Gastroesophageal sphincter (tissue), 4 donors: ENCODE data around the gene USP5. TPM values are rescaled to one million over a fixed set of nuclear protein-coding genes. Genes with fewer than 3 reads are reported as not detected.
"Not testable (repeated sequence)": the region's sequence is repeated elsewhere in the genome, so short reads cannot be mapped to it uniquely, and the experiment has no call there.

Source experiments
- ATAC-seq: fragments of 150-250 bp; one replicate; pipeline ENCODE4 v1.9.1; 2016; ENCODE audit warnings: mild to moderate bottlenecking, moderate library complexity
- H3K27ac ChIP-seq, 4 donors: fragments of 200-600 bp; sonication (generic) in 3 of 4; 1 replicate in 3 of 4; 2 replicates in 1 of 4; pipeline ENCODE4 v1.5.1; 2016 to 2019
- H3K27me3 ChIP-seq: fragments of 200-600 bp; sonication (generic); one replicate; pipeline ENCODE4 v1.5.1; 2019
- H3K36me3 ChIP-seq, 2 donors: fragments of 200-600 bp; sonication (generic); one replicate each; pipeline ENCODE4 v1.5.1; 2019; ENCODE audit warnings: control low read depth in 1 of 2
- H3K4me1 ChIP-seq, 3 donors: fragments of 200-600 bp; sonication (generic); 1 replicate in 2 of 3; 2 replicates in 1 of 3; pipeline ENCODE4 v1.5.1; 2016 to 2019; ENCODE audit warnings: control low read depth in 2 of 3
- H3K4me3 ChIP-seq, 2 donors: fragments of 200-600 bp; sonication (generic); one replicate each; pipeline ENCODE4 v1.5.1; 2019; ENCODE audit warnings: mild to moderate bottlenecking in 1 of 2, moderate library complexity in 1 of 2
- H3K9me3 ChIP-seq, 3 donors: fragments of 200-600 bp; sonication (generic); one replicate each; pipeline ENCODE4 v1.5.1; 2017 to 2019; ENCODE audit warnings: control low read depth in 2 of 3
- CTCF ChIP-seq, 4 experiments: fragments of 200-600 bp in 2 of 4; fragments of 450-650 bp in 2 of 4; sonication (generic) in 1 of 4; IDR thresholded peaks; one replicate each; pipeline ENCODE4 v1.5.1; 2017 to 2019; ENCODE audit warnings: antibody characterized with exemption in 4 of 4, mild to moderate bottlenecking in 2 of 4, moderate library complexity in 2 of 4
- EP300 ChIP-seq: sonication (generic); formaldehyde crosslinking; IDR thresholded peaks from one replicate; pipeline ENCODE4 v1.6.1; 2017; ENCODE audit warnings: antibody characterized with exemption, mild to moderate bottlenecking
- POLR2A ChIP-seq, 2 donors: fragments of 450-650 bp; IDR thresholded peaks; one replicate each; pipeline ENCODE4 v1.6.1; 2017; ENCODE audit warnings: antibody characterized with exemption in 2 of 2, mild to moderate bottlenecking in 2 of 2, moderate library complexity in 1 of 2
- POLR2AphosphoS5 ChIP-seq: sonication (generic); formaldehyde crosslinking; IDR thresholded peaks from one replicate; pipeline ENCODE4 v1.6.1; 2017; ENCODE audit warnings: antibody characterized with exemption
- WGBS, 2 donors: methylation state at CpG; one replicate each; pipeline ENCODE4 v1.1.5; 2018; ENCODE audit warnings: low coverage in 1 of 2; 5-methylcytosine and 5-hydroxymethylcytosine counted together
- total RNA-seq, 4 donors: library from RNA; depleted of rRNA; stranded (reverse); fragments of >200 nt; gene quantifications; one replicate each; pipeline ENCODE4 v1.1.0, GENCODE V29; 2016

The USP5 gene
- total RNA-seq, 4 donors from 2014 or later: 43.4 to 70.9 (median 65.0) TPM

GRCh38 chr12:6883252-6883651 is 31.3 kb downstream of the USP5 start:
- Histone ChIP-seq H3K36me3 (peaks cover 0 to 36% of the 10 kb centered on the region in 2 donors), H3K9me3 (no peaks in the 10 kb centered on the region), H3K27ac (no peak overlapping the region), H3K27me3 (no peaks in the 10 kb centered on the region), H3K4me3 (no peak overlapping the region), H3K4me1 (no peaks in the 10 kb centered on the region)
- ATAC-seq: no peak
- TF ChIP-seq POLR2AphosphoS5 (no peak), CTCF (IDR thresholded peaks at IDR 0.05) (no peak), POLR2A (IDR thresholded peaks at IDR 0.05) (no peak), EP300 (no peak)
- 95% methylated on average over 5 of the region's 5 CpGs; no CpG with 5 or more reads in 1 of the 2 donors for WGBS, 2 donors

- Histone ChIP-seq H3K4me3 (no peak overlapping the region), H3K27me3 (no peaks in the 10 kb centered on the region), H3K4me1 (no peaks in the 10 kb centered on the region), H3K27ac (no peak overlapping the region), H3K36me3 (peaks cover 0 to 36% of the 10 kb centered on the region in 2 donors), H3K9me3 (no peaks in the 10 kb centered on the region)
- TF ChIP-seq POLR2AphosphoS5 (no peak), POLR2A (IDR thresholded peaks at IDR 0.05) (no peak), EP300 (no peak), CTCF (IDR thresholded peaks at IDR 0.05) (no peak)
- 95 to 100% methylated on average over 1 to 3 of the region's 11 CpGs for WGBS, 2 donors
- ATAC-seq: no peak
These were observed 31.7 kb downstream of the USP5 start for GRCh38 chr12:6883683-6884082.

DNA sequence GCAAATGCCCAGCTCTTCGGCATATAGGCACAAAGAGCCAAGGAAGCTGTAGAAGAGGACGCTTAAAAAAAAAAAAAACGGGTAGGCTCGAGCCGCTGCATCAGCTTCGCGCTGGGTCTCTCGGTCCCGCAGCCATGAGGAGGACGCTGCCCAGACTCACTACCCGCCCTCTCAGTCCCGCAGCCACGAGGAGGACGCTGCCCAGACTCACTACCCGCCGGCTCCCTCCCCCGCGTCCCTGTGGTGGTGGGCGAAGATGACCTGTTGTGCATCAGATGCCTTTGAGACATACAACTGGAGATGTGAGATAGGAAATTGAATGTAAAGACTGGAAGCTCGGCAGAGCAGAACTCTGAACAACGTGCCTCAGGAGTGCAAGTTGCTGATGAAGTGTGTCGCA is 32.6 kb downstream of the USP5 start:
- Histone ChIP-seq H3K27ac (no peak overlapping the region), H3K27me3 (no peaks in the 10 kb centered on the region), H3K36me3 (peaks cover 0 to 36% of the 10 kb centered on the region in 2 donors), H3K9me3 (no peaks in the 10 kb centered on the region), H3K4me1 (no peaks in the 10 kb centered on the region), H3K4me3 (no peak overlapping the region)
- WGBS, 2 donors: 73 to 75% methylated on average over 6 to 19 of the region's 22 CpGs
- TF ChIP-seq EP300 (no peak), POLR2A (IDR thresholded peaks at IDR 0.05) (no peak), POLR2AphosphoS5 (no peak), CTCF (IDR thresholded peaks at IDR 0.05) (no peak)
- ATAC-seq: no peak

DNA sequence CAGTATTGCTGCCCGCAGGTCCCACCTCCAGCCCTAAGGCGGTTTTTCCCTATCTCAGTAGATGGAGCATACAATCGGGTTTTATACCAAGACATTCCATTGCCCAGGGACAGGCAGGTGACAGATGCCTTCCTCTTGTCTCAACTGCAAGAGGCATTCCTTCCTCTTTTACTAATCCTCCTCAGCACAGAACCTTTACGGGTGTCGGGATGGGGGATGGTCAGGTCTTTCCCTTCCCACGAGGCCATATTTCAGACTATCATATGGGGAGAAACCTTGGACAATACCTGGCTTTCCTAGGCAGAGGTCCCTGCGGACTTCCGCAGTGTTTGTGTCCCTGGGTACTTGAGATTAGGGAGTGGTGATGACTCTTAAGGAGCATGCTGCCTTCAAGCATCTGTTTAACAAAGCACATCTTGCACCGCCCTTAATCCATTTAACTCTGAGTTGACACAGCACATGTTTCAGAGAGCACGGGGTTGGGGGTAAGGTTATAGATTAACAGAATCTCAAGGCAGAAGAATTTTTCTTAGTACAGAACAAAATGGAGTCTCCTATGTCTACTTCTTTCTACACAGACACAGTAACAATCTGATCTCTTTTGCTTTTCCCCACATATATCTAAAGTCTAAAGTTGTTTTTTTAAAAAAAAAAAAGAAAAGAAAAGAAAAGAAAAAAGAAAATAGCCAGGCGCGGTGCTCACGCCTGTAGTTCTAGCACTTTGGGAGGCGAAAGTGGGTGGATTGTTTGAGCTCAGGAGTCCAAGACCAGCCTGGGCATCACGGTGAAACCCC is 34.5 kb downstream of the USP5 start:
- WGBS, 2 donors: 59 to 66% methylated on average over 5 to 6 of the region's 15 CpGs
- ATAC-seq, H3K27ac ChIP-seq, H3K27me3 ChIP-seq, H3K4me3 ChIP-seq, H3K9me3 ChIP-seq: not testable (repeated sequence)
- Histone ChIP-seq H3K36me3 (peaks cover 0 to 36% of the 10 kb centered on the region in 2 donors), H3K4me1 (peaks cover 0 to 10% (median 1%) of the 10 kb centered on the region in 3 donors)

DNA sequence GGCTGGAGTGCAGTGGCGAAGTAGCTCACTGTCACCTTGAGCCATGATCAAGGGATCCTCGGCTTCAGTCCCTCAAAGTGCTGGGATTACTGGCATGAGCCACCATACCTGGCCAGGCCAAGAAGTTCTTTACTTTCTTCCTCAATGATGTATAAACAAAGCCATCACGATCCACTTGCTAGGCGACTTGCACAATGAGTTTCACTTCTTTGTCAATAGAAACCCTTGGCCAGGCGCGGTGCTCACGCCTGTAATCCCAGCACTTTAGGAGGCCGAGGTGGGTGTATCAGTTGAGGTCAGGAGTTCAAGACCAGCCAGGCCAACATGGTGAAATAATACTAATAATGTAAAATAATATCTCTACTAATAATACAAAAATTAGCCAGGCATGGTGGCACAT is 35.5 kb downstream of the USP5 start:
- no peak for ATAC-seq
- WGBS, 2 donors: 77% methylated on average over 8 of the region's 8 CpGs; no CpG with 5 or more reads in 1 of the 2 donors
- H3K36me3 ChIP-seq: peaks cover 0 to 33% of the 10 kb centered on the region in 2 donors
- H3K4me3 ChIP-seq: no peak overlapping the region
- H3K4me1 ChIP-seq: peaks cover 0 to 19% (median 4%) of the 10 kb centered on the region in 3 donors
- no peak overlapping the region for H3K27ac ChIP-seq
- TF ChIP-seq CTCF (IDR thresholded peaks at IDR 0.05): no peak
- TF ChIP-seq POLR2AphosphoS5: no peak
- H3K9me3 ChIP-seq: no peaks in the 10 kb centered on the region
- H3K27me3 ChIP-seq: no peaks in the 10 kb centered on the region
